ENCODE data around the gene USP32.
A peak's percentile ranks its signal among the peaks of the same experiment; 100 is the strongest.

USP32 gene

DNA sequence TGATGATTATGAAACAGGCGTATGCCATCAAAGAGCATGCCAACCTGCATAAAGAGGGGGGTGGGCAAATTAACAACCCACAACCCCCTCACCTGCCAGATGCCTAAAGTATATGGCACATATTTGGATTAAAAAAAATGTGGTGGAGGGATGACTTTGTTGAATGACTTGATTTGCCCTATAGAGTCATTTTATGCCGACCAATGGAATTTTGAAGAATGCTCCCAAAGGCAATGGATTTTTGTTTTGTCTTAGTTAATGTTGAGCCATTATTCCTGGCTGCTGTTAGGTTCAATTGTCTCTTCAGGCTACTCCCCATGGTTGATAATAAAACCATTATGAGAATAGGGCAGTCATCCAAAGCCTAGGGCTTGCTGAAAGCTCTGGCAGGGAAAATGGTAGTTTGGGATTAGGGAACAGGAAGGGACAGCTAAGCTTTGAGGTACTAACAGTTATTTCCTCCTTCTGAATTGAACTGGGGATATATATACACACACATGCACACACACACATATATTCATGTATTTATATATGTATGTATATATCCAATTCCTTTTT is 24.5 kb upstream of the USP32 start:
- TF ChIP-seq POLR2A (IDR thresholded peaks at IDR 0.05; ENCODE audit: low read length) (no peak), GATA1 (IDR thresholded peaks at IDR 0.05; ENCODE audit: low read depth, low read length) (no peak)

DNA sequence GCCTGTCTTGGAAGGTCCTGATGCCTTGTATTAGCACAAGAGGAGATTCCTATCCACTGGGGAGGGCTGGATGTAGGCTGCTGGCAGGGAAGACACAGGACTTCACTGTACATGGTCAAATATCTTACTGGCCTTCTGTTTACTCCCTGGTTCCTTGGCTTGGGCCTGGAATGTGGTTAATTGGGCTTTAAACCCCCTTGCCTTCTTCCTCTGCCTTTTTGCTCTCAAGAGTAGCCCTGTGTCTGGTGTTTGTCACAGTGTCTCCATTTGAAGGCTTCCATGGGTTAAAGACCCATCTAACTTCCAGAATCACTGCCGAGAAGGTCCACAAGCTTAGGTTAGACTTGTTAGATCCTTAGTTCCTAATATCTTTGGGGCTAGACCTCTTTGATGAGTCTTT is 23.2 kb upstream of the USP32 start:
- TF ChIP-seq POLR2A (IDR thresholded peaks at IDR 0.05; ENCODE audit: low read length): no peak
- no peak for DNase-seq

More for the DNA sequence above, 24.5 kb upstream of the USP32 start:
- no peak for DNase-seq

DNA sequence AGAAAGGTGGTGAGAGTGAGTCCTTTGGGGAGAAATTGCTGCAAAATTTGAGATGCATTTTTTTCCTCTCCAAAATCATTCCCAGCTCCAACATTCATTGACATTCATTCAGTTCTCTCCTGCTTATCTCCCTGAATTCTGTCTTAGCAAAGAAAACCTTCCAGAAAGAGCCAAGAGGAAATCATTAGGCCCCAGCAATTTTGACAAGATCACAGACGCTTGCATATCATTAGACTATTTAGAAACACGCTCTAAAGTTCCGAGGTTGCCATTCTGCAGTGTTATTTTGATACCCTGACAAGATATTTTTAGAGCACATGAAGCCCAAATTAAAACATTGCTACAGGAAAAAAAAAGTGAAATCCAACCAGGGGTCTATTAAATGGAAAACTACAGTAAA is 20.8 kb upstream of the USP32 start:
- no peak for DNase-seq
- TF ChIP-seq POLR2A (IDR thresholded peaks at IDR 0.05; ENCODE audit: low read length) (no peak), GATA1 (IDR thresholded peaks at IDR 0.05; ENCODE audit: low read depth, low read length) (no peak)

DNA sequence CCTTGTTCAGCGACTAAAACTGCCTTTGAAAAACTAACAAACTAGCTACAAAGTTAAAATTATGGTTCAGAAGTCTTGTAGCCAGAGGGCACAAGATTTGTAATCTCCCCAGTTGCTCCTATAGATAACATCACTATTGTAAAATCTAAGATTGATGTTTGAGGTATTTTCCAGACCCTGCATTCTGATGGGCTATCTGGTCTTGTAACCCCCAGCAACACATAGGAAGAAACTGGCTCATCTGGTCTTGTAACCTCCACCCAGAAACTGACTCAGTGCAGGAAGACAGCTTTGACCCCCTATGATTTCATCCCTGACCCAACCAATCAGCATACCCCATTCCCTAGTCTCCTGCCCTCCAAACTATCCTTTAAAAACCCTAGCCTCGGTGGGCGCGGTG is 18.1 kb upstream of the USP32 start:
- DNase-seq: no peak
- TF ChIP-seq GATA1 (IDR thresholded peaks at IDR 0.05; ENCODE audit: low read depth, low read length) (no peak), POLR2A (IDR thresholded peaks at IDR 0.05; ENCODE audit: low read length) (no peak)

DNA sequence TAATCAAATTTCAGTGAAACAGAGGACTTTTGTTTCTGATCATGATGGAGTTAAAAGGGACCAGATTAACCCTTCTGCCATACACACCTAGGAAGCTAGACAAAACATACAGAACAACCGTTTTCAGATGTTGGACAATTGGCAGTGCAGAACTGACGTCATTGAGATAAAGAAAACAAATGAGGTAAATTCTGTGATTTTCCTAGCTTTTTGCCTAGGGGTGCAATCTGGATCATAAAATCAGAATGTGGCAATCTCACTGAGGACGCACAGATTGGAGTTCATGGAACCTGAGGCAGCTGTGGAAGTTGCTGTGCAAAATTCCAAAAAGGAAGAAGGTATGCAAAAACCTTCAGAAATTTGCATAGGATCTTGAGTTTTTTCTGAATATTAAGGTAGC is 15.0 kb upstream of the USP32 start:
- no peak for DNase-seq
- TF ChIP-seq GATA1 (IDR thresholded peaks at IDR 0.05; ENCODE audit: low read depth, low read length): no peak
- TF ChIP-seq POLR2A (IDR thresholded peaks at IDR 0.05; ENCODE audit: low read length): no peak

DNA sequence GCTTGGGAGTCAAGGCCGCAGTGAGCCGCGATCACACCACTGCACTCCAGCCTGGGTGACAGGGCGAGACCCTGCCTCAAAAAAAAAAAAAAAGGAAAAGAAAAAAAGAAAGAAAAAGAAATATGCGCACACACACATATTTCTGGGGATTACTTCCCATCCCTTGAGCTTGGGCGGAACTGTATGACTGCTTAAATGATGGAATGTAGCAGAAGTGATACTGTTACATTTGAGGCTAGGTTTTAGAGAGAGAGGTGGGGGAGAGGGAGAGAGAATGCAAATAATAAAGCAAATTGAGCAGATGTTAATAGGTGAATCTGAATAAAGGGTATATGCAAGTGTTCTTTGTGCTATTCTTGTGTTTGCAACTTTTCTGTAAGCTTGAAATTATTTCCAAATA is 12.0 kb upstream of the USP32 start:
- no peak for TF ChIP-seq GATA1 (IDR thresholded peaks at IDR 0.05; ENCODE audit: low read depth, low read length)
- no peak for DNase-seq

DNA sequence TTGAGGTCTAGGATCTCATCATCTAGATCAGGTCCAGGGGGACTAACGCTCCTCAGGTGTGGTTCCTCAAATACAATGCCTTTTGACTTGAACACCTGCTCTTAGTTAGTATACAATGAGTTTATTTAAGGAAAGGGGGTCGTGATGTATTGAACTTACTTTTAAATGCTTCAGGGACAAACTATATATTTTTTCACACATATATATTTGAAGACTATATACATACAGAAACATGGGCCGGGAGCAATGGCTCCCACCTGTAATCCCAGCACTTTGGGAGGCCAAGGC is 11.5 kb upstream of the USP32 start:
- TF ChIP-seq POLR2A (IDR thresholded peaks at IDR 0.05; ENCODE audit: low read length) (no peak), GATA1 (IDR thresholded peaks at IDR 0.05; ENCODE audit: low read depth, low read length) (no peak)
- DNase-seq: no peak

DNA sequence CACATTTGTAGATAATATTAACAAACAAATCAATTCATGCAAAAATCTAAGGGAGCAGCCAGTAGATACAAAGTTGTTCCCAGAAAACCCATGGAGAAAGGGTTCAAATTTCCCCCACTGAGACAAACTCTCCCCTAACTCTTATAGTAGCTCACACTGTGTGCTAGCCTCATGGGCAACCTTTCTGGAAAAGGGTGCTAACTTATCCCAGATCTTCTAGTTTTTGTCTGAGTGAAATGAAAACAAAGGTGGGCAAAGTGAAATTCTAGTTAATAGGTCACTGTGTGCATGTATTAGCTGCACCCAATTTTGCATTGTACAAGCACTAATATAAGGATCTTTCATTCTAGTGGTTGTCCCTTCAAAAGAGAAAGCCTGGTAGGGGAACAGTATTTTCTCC is 9.9 kb upstream of the USP32 start:
- no peak for TF ChIP-seq GATA1 (IDR thresholded peaks at IDR 0.05; ENCODE audit: low read depth, low read length)
- DNase-seq: no peak

DNA sequence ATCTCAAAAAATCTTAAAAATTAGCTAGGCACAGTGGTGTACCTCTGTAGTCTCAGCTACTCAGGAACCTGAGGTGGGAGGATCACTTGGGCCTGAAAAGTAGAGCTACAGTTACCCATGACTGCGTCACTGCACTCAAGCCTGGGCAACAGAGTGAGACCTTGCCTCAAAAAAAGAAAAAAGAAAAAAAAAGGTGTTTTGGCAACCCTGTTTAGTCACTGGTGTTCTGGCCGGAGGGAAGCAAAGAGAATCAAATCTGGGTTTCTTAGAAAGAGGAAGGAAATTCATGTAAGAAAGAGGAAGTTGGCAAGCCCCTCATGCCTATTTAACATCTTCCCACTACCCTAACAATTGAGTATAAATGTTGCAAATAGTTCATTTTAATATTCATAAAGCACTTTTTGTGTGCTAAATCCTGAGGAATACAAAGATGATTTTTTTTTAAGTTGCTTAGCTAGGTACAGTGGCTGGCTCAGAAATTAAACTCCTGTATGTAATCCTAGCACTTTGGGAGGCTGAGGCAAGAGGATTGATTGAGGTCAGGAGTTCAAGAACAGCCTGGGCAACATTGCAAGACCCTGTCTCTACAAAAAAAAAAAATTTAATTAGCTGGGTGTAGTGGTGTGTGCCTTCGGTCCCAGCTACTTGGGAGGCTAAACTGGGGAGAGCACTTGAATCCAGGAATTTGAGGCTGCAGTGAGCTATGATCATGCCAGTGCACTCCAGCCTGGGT is 6.5 kb upstream of the USP32 start:
- no peak for DNase-seq
- no peak for TF ChIP-seq POLR2A (IDR thresholded peaks at IDR 0.05; ENCODE audit: low read length)
- no peak for TF ChIP-seq GATA1 (IDR thresholded peaks at IDR 0.05; ENCODE audit: low read depth, low read length)

DNA sequence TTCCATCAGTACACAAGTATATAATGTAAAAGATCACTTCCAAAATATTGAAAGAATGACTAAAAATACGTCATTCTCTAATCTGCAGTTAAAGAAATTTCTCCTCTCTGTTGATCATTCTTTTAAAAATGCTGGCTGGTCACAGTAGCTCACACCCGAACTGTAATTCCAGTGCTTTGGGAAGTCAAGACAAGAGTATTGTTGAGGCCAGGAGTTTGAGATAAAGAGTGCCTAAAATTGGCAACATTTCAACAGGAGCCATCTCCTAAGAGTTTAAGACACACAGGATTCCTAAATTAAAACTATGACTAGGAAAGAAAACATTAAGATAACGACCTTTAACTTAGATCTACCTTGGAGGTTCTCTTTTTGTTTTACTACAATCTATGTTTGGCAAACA is 4.5 kb upstream of the USP32 start:
- DNase-seq: no peak
- TF ChIP-seq POLR2A (IDR thresholded peaks at IDR 0.05; ENCODE audit: low read length) (no peak), GATA1 (IDR thresholded peaks at IDR 0.05; ENCODE audit: low read depth, low read length) (no peak)

DNA sequence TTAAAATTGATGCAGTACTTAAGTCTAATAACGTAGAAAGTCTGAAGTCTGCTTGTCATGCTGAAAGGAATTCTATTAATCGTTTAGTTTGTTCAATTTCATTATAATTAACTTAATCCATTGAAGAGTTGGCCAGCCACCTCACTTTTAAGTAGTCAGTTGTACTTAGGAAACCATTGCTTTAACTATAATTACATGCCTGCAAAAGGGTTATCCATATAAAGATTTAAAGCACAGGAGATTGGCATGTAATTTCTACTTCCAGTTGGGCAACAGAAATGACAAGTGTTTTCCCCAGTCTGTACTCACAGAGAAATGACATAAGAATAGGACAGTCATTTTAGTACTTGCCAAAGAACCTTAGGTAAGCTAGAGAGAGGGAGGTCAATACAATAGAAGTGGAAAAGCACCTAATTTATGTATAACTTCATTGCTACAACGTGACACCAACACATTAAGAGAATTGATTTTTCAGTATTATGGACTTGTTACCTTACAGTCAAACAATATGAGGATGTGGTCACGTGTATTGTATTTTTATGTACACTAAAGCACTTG is 3.7 kb upstream of the USP32 start:
- TF ChIP-seq GATA1 (IDR thresholded peaks at IDR 0.05; ENCODE audit: low read depth, low read length) (no peak), POLR2A (IDR thresholded peaks at IDR 0.05; ENCODE audit: low read length) (no peak)
- no peak for DNase-seq

DNA sequence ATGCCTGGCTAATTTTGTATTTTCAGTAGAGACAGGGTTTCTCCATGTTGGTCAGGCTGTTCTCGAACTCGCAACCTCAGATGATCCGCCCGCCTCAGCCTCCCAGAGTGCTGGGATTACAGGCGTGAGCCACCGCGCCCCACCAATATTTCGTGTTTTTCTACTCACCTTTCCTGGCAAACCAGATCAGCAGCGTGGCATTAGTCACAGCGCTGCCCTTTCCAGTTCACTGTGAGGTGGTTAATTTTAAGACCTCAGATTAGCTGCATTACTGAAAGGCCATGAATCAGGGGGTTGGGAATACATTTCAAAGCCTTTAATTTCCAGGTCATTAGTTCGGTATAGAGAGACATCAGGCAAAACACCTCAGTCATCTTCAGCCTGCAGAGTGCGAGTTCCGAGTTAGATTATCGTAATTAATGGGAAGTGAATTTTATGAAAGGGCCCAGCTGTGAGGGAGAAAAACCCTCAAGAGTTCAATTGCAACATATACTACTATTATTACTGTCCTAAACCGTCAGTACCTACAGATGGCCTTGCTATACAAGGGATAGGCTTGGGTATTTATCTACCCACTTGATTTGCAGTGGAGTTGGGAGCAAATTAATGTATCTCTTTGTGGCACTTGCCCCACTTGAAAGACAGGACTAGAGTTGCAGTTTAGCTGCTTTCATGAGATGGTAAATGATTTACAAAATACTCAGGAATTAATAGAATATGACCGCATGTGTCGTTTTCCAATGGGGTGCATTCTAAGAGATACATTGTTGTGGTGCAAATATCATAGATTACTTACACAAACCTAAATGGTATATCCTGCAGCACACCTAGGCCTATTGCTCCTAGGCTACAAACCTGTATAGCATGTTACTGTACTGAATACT is 2.1 kb upstream of the USP32 start:
- TF ChIP-seq POLR2A (IDR thresholded peaks at IDR 0.05; ENCODE audit: low read length) (no peak), GATA1 (IDR thresholded peaks at IDR 0.05; ENCODE audit: low read depth, low read length) (no peak)

DNA sequence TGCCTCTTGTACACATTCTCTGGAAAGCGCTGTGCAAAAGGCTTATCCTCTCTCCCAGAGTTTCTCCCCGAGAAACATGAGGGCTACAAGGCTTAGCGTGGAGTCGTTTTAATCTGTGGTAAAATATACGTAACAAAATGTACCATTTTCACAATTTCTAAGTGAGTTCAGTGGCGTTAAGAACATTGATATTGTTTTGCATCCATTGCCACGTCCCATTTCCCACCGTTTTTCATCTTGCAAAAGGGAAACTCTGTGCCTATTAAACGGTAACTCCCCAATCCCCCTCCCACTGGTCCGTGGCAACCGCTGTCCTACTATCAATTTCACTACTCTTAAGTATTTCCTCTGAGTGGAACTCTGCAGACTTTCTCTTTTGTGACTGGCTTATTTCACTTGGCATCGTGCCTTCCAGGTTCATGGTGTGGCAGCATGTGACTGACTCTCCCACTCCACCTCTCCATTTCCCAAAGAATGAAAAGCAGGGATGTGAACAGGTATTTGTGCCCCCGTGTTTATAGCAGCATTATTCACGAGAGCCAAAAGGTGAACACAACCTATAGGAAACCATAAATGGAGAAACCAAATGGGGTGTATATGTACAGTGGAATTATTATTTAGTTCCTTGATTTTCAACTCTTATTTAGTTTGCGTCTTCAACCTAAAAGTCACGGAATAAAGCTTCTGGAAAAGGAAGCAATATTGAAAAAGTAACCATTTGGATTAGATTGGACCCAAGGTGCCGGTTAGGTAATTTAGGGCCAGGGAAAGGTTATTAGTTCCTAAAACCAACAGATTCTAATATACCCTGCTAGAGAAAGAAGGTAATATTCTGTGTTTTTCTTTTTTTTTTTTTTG is 1.1 kb upstream of the USP32 start:
- TF ChIP-seq GATA1 (IDR thresholded peaks at IDR 0.05; ENCODE audit: low read depth, low read length) (no peak), POLR2A (IDR thresholded peaks at IDR 0.05; ENCODE audit: low read length) (no peak)
- DNase-seq: peak; percentile 70 to 71

More for the DNA sequence above, 2.1 kb upstream of the USP32 start:
- DNase-seq: no peak
